ENCODE data around the gene BABAM1. TPM values are rescaled to one million over a fixed set of nuclear protein-coding genes. Genes with fewer than 3 reads are reported as not detected.

BABAM1 gene
- total and polyA plus RNA-seq, 2 donors: 94.4 to 97.0 TPM

DNA sequence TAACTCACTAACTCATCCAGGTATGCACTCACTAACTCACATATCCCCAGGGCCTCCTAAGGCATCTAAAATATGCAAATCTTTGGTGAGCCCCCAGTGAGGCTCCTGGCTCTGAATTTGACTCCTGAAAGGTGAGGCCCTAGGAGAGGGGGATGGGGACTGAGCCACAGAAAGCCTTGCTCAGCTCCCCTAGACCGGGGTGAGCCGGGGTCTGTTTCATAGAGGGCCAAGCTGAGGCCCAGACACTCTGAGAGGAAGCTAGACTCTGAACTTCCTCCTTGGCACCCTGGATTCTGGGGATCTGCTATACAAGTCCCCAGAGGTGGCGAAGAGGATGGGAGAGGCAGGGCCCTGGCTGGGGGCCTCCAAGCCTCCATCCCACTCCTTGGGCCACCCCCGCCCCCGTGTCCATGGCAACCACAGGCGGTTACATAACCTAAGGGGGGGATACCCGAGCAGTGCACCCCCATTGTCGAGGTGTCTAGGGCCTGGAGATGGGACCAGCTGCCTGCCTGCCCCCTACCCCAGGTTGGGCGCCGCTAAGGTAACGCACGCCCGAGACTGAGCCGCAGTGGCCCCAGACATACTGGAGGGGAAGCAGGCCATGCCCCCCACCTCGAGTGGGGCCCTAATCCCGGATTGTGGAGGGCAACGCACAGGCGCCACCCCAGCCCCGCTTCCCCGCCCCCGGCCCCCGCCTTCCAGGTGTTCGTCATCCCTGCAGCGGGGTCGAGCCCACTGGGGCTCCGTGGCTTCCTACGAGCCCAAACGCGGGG is 35.3 kb downstream of the BABAM1 start:
- Histone ChIP-seq H3K36me3 (ENCODE audit: control insufficient read depth in 2 of 2, insufficient read depth in 2 of 2, low read length in 1 of 2) (peaks cover 8 to 18% of the 10 kb centered on the region in 2 donors), H3K4me1 (ENCODE audit: control insufficient read depth in 2 of 2, insufficient read depth in 2 of 2, low read length in 2 of 2) (peaks cover 20 to 44% of the 10 kb centered on the region in 2 donors), H3K9me3 (ENCODE audit: control insufficient read depth in 2 of 2, insufficient read depth in 1 of 2, low read length in 1 of 2) (peaks cover 0 to 11% of the 10 kb centered on the region in 2 donors), H3K4me3 (ENCODE audit: low read length in 2 of 2) (peak overlapping the region; percentile 77 to 97), H3K27me3 (ENCODE audit: control insufficient read depth in 2 of 2, insufficient read depth in 1 of 2, low read length in 1 of 2) (no peaks in the 10 kb centered on the region), H3K27ac (ENCODE audit: low read depth in 1 of 2, low read length in 1 of 2) (peak overlapping the region; percentile 63 to 73)
- DNase-seq (ENCODE audit: low read depth in 6 of 9, low spot score in 9 of 9): peak in 1 of 9 donors; percentile 45
- 12% methylated on average over 29 of the region's 29 CpGs for WGBS

DNA sequence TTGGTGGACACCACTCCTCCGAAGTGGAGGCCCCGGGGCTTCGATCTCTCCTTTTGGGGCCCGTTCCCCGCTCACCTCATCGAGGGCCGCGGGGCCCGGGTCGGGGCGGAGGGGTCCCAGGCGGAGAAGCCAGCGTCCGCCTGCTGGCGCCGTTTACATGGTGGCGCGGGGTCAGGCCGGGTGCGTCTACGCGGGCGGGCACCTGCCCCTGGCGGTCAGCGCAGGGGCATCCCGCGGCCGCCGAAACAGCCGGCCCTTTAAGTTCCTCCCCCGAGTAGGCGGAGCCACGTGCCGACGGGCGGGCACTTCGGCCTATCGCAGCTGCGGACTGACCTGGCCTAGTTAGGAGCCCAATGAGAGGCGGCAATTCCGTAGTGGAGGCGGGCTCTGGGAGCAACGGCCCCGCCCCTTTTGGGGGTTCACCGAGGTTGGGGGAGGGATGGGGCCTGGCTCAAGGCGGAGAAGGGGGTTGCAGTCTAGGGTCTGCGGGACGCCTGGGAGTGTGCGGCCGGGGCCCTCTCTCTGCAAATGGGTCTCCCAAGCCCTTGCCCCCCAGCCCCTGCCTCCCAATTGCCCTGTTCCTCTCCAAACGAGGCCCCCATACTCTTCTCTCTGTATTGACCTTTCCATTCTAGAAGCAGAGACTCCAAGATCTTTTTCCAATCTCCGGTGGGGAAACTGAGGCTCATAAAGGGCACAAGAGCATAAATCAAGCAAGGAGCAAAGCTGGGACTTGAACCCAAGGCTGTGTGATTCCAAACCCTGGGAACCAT is 36.1 kb downstream of the BABAM1 start, which contains the start of gene ABHD8:
TSS of gene ABHD8 (minus strand) at position 259 of the 773 bp plus-strand sequence. CDS start 1,809 bp downstream, outside the sequence.
- H3K4me1 ChIP-seq (ENCODE audit: control insufficient read depth in 2 of 2, insufficient read depth in 2 of 2, low read length in 2 of 2): peaks cover 20 to 44% of the 10 kb centered on the region in 2 donors
- H3K4me3 ChIP-seq (ENCODE audit: low read length in 2 of 2): peak within 1 kb of the TSS; percentile 77 to 97
- WGBS: 2% methylated on average over 52 of the region's 52 CpGs
- H3K36me3 ChIP-seq (ENCODE audit: control insufficient read depth in 2 of 2, insufficient read depth in 2 of 2, low read length in 1 of 2): peaks cover 5 to 16% of the 10 kb centered on the region in 2 donors
- peaks cover 0 to 7% of the 10 kb centered on the region in 2 donors for H3K9me3 ChIP-seq (ENCODE audit: control insufficient read depth in 2 of 2, insufficient read depth in 1 of 2, low read length in 1 of 2)
- H3K27ac ChIP-seq (ENCODE audit: low read depth in 1 of 2, low read length in 1 of 2): peak within 1 kb of the TSS; percentile 63 to 73
- DNase-seq (ENCODE audit: low read depth in 6 of 9, low spot score in 9 of 9): peak; percentile 83 to 97 (median 94)
- H3K27me3 ChIP-seq (ENCODE audit: control insufficient read depth in 2 of 2, insufficient read depth in 1 of 2, low read length in 1 of 2): no peaks in the 10 kb centered on the region

DNA sequence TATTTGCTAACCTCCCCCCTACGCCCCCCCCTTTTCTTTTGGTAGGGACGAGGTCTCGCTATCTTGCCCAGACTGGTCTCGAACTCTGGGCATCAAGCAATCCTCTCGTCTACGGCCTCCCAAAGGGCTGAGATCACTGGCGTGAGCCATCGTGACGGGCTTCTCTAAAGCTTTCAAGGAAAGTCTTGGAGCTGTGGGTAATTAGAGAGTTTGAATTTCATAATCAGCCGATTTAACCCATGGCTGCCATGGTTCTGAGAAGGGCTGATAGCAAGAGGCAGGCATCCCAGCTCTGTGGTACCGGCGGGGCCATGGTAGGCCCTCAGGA is 36.7 kb downstream of the BABAM1 start:
- DNase-seq (ENCODE audit: low read depth in 6 of 9, low spot score in 9 of 9): no peak
- 90% methylated on average over 12 of the region's 12 CpGs for WGBS
- H3K9me3 ChIP-seq (ENCODE audit: control insufficient read depth in 2 of 2, insufficient read depth in 1 of 2, low read length in 1 of 2): peaks cover 0 to 2% of the 10 kb centered on the region in 2 donors
- H3K4me1 ChIP-seq (ENCODE audit: control insufficient read depth in 2 of 2, insufficient read depth in 2 of 2, low read length in 2 of 2): peaks cover 20 to 45% of the 10 kb centered on the region in 2 donors
- peak overlapping the region in 1 of 2 donors; percentile 38 for H3K27ac ChIP-seq (ENCODE audit: low read depth in 1 of 2, low read length in 1 of 2)
- no peak overlapping the region for H3K4me3 ChIP-seq (ENCODE audit: low read length in 2 of 2)
- H3K27me3 ChIP-seq (ENCODE audit: control insufficient read depth in 2 of 2, insufficient read depth in 1 of 2, low read length in 1 of 2): no peaks in the 10 kb centered on the region
- H3K36me3 ChIP-seq (ENCODE audit: control insufficient read depth in 2 of 2, insufficient read depth in 2 of 2, low read length in 1 of 2): peaks cover 0 to 12% of the 10 kb centered on the region in 2 donors

DNA sequence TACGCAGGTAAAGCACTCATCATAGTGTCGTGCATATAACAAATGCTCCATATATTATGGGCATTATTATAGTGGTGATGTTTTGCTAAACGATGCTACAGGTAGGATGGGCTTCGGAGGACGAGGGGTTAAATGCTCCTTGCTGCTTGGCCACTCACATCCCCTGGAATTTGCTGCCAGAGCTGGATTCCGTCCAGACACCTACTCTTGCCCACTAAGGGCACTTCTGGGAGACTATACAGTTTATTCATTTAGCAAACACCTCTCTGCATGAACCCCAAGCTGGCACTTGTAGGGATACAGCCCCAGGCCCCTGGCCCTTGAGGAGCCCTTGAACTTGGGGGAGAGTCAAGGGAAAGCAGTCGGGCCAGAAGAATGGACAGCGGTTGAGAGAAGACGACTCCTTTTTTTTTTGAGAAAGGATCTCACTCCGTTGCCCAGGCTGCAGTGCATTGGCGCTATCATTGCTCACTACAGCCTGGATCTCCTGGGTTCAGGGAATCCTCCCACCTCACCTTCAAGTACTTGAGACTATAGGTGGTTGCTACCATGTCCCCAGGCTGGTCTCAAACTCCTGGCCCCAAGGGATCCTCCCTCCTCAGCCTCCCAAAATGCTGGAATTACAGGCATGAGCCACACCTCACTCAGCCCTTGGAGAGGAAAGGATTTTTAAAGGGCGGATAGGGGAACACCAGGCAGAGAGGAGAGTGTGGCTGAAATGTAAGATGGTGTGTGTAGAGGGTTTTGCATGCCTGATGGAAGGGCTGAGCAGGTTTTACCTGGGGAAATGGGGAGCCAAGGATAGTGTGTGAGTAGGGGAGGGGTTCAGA is 37.4 kb downstream of the BABAM1 start:
- Histone ChIP-seq H3K36me3 (ENCODE audit: control insufficient read depth in 2 of 2, insufficient read depth in 2 of 2, low read length in 1 of 2) (peaks cover 0 to 12% of the 10 kb centered on the region in 2 donors), H3K4me3 (ENCODE audit: low read length in 2 of 2) (peak overlapping the region in 1 of 2 donors; percentile 58), H3K4me1 (ENCODE audit: control insufficient read depth in 2 of 2, insufficient read depth in 2 of 2, low read length in 2 of 2) (peaks cover 20 to 48% of the 10 kb centered on the region in 2 donors), H3K27me3 (ENCODE audit: control insufficient read depth in 2 of 2, insufficient read depth in 1 of 2, low read length in 1 of 2) (no peaks in the 10 kb centered on the region), H3K27ac (ENCODE audit: low read depth in 1 of 2, low read length in 1 of 2) (peak overlapping the region; percentile 90 to 92), H3K9me3 (ENCODE audit: control insufficient read depth in 2 of 2, insufficient read depth in 1 of 2, low read length in 1 of 2) (peaks cover 0 to 2% of the 10 kb centered on the region in 2 donors)
- DNase-seq (ENCODE audit: low read depth in 6 of 9, low spot score in 9 of 9): no peak
- WGBS: 94% methylated on average over 12 of the region's 12 CpGs

GRCh38 chr19:17305216-17305516 is 37.9 kb downstream of the BABAM1 start:
- Histone ChIP-seq H3K27me3 (ENCODE audit: control insufficient read depth in 2 of 2, insufficient read depth in 1 of 2, low read length in 1 of 2) (no peaks in the 10 kb centered on the region), H3K9me3 (ENCODE audit: control insufficient read depth in 2 of 2, insufficient read depth in 1 of 2, low read length in 1 of 2) (peaks cover 0 to 2% of the 10 kb centered on the region in 2 donors), H3K4me1 (ENCODE audit: control insufficient read depth in 2 of 2, insufficient read depth in 2 of 2, low read length in 2 of 2) (peaks cover 23 to 53% of the 10 kb centered on the region in 2 donors), H3K27ac (ENCODE audit: low read depth in 1 of 2, low read length in 1 of 2) (peak overlapping the region; percentile 90 to 92), H3K4me3 (ENCODE audit: low read length in 2 of 2) (peak overlapping the region; percentile 58 to 64), H3K36me3 (ENCODE audit: control insufficient read depth in 2 of 2, insufficient read depth in 2 of 2, low read length in 1 of 2) (peaks cover 0 to 12% of the 10 kb centered on the region in 2 donors)
- 4% methylated on average over 7 of the region's 7 CpGs for WGBS
- DNase-seq (ENCODE audit: low read depth in 6 of 9, low spot score in 9 of 9): no peak

DNA sequence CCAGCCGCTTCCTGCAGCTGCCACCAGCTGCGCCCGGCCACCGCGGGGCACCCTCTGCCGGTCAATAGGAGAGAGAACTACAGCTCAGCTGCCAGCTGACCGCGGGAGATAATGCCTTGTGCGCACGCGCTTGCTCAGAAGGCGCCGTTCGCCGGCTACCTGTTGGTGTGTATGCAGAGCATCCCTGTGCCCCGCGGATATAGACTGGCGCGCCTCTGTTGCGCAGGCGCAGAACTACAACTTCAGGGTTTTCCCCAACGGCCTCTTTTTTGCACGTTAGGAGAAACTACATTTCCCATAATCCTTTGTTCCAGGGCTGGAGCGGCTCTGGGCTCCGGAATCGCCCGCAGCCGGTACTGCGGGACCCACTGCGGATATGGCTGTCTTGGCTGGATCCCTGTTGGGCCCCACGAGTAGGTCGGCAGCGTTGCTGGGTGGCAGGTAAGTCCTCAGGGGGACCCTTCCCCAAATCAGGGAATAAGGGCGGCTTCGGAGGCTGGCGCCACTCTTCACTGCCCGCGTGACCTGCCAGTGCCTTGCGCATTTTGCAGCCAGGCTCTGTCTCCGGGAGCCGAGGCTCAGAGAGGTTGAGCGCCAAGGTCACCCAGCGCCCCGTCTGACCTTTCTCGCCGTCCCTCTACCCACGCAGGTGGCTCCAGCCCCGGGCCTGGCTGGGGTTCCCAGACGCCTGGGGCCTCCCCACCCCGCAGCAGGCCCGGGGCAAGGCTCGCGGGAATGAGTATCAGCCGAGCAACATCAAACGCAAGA is 38.5 kb downstream of the BABAM1 start, which contains the start of gene MRPL34:
TSS of gene MRPL34 (plus strand) at position 356 of the 768 bp plus-strand sequence. CDS start at position 377, 21 bp downstream.
- H3K27me3 ChIP-seq (ENCODE audit: control insufficient read depth in 2 of 2, insufficient read depth in 1 of 2, low read length in 1 of 2): no peaks in the 10 kb centered on the region
- under 1% methylated on average over 55 of the region's 55 CpGs for WGBS
- H3K4me3 ChIP-seq (ENCODE audit: low read length in 2 of 2): peak within 1 kb of the TSS; percentile 58 to 64
- peaks cover 0 to 2% of the 10 kb centered on the region in 2 donors for H3K9me3 ChIP-seq (ENCODE audit: control insufficient read depth in 2 of 2, insufficient read depth in 1 of 2, low read length in 1 of 2)
- DNase-seq (ENCODE audit: low read depth in 6 of 9, low spot score in 9 of 9): peak; percentile 93 to 99 (median 96)
- H3K36me3 ChIP-seq (ENCODE audit: control insufficient read depth in 2 of 2, insufficient read depth in 2 of 2, low read length in 1 of 2): peaks cover 0 to 8% of the 10 kb centered on the region in 2 donors
- H3K27ac ChIP-seq (ENCODE audit: low read depth in 1 of 2, low read length in 1 of 2): peak within 1 kb of the TSS; percentile 90 to 96
- H3K4me1 ChIP-seq (ENCODE audit: control insufficient read depth in 2 of 2, insufficient read depth in 2 of 2, low read length in 2 of 2): peaks cover 29 to 58% of the 10 kb centered on the region in 2 donors

- no peaks in the 10 kb centered on the region for H3K27me3 ChIP-seq (ENCODE audit: control insufficient read depth in 2 of 2, insufficient read depth in 1 of 2, low read length in 1 of 2)
- peak overlapping the region; percentile 90 to 96 for H3K27ac ChIP-seq (ENCODE audit: low read depth in 1 of 2, low read length in 1 of 2)
- WGBS: 11% methylated on average over 28 of the region's 28 CpGs
- peaks cover 0 to 2% of the 10 kb centered on the region in 2 donors for H3K9me3 ChIP-seq (ENCODE audit: control insufficient read depth in 2 of 2, insufficient read depth in 1 of 2, low read length in 1 of 2)
- H3K36me3 ChIP-seq (ENCODE audit: control insufficient read depth in 2 of 2, insufficient read depth in 2 of 2, low read length in 1 of 2): peaks cover 0 to 2% of the 10 kb centered on the region in 2 donors
- peaks cover 31 to 60% of the 10 kb centered on the region in 2 donors for H3K4me1 ChIP-seq (ENCODE audit: control insufficient read depth in 2 of 2, insufficient read depth in 2 of 2, low read length in 2 of 2)
- H3K4me3 ChIP-seq (ENCODE audit: low read length in 2 of 2): peak overlapping the region; percentile 58 to 64
- DNase-seq (ENCODE audit: low read depth in 6 of 9, low spot score in 9 of 9): peak in 1 of 9 donors; percentile 45
These were observed 39.1 kb downstream of the BABAM1 start for GRCh38 chr19:17306285-17306714.

DNA sequence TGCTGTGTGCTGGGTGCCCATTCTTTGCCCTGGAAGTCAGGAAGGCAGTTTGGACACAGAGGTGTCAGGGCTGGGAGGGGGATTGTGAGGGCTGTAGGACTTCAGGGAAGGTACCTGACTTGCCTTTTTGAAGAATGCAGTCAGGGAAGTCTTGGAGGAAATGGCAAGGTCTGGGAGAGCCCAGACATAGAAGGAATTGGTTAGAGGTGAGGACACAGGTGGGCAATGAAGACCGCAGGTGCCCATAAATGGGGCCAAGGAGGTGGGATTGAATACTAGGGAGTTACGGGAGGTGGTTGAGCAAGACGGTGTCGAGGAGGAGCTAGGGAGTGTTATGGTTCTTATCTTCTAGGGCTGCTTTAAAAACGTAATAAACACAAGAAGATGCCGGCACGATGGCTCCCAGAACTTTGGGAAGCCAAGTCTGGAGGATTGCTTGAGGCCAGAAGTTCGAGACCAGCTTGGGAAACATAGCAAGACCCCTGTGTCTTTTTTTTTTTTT is 40.7 kb downstream of the BABAM1 start:
- Histone ChIP-seq H3K4me1 (ENCODE audit: control insufficient read depth in 2 of 2, insufficient read depth in 2 of 2, low read length in 2 of 2) (peaks cover 25 to 50% of the 10 kb centered on the region in 2 donors), H3K4me3 (ENCODE audit: low read length in 2 of 2) (no peak overlapping the region), H3K27me3 (ENCODE audit: control insufficient read depth in 2 of 2, insufficient read depth in 1 of 2, low read length in 1 of 2) (no peaks in the 10 kb centered on the region), H3K27ac (ENCODE audit: low read depth in 1 of 2, low read length in 1 of 2) (no peak overlapping the region), H3K36me3 (ENCODE audit: control insufficient read depth in 2 of 2, insufficient read depth in 2 of 2, low read length in 1 of 2) (peaks cover 11% of the 10 kb centered on the region in 2 donors), H3K9me3 (ENCODE audit: control insufficient read depth in 2 of 2, insufficient read depth in 1 of 2, low read length in 1 of 2) (peaks cover 0 to 2% of the 10 kb centered on the region in 2 donors)
- 98% methylated on average over 8 of the region's 8 CpGs for WGBS
- no peak for DNase-seq (ENCODE audit: low read depth in 6 of 9, low spot score in 9 of 9)
